ENCODE data around the gene FAM149B1. TPM values are rescaled to one million over a fixed set of nuclear protein-coding genes. Genes with fewer than 3 reads are reported as not detected.

FAM149B1 gene
- total RNA-seq, 1 donor from 2014 or later, result 23.5 TPM

GRCh38 chr10:73262105-73262730 lies 94.3 kb downstream of the FAM149B1 start:
- no peak overlapping the region for H3K27ac ChIP-seq
- no peak overlapping the region for H3K4me3 ChIP-seq
- no peak for TF ChIP-seq CTCF (IDR thresholded peaks at IDR 0.05)
- H3K36me3 ChIP-seq, result no peaks in the 10 kb centered on the region
- DNase-seq (no peak), ATAC-seq (no peak)
- no peaks in the 10 kb centered on the region for H3K4me1 ChIP-seq
- no peaks in the 10 kb centered on the region for H3K27me3 ChIP-seq (ENCODE audit: low read depth)
- intact Hi-C loops (cut with DNase I), result no loop called here
- peaks cover 3% of the 10 kb centered on the region for H3K9me3 ChIP-seq

GRCh38 chr10:73262880-73263555 lies 95.1 kb downstream of the FAM149B1 start:
- intact Hi-C loops (cut with DNase I), result no loop called here

GRCh38 chr10:73263693-73264347 lies 95.9 kb downstream of the FAM149B1 start:
- DNase-seq, result no peak
- H3K4me3 ChIP-seq, result no peak overlapping the region
- H3K9me3 ChIP-seq, result no peaks in the 10 kb centered on the region
- H3K4me1 ChIP-seq, result no peaks in the 10 kb centered on the region
- H3K36me3 ChIP-seq, result no peaks in the 10 kb centered on the region
- H3K27me3 ChIP-seq (ENCODE audit: low read depth), result no peaks in the 10 kb centered on the region
- no peak overlapping the region for H3K27ac ChIP-seq
- peak; percentile 32 for TF ChIP-seq CTCF (IDR thresholded peaks at IDR 0.05)
- ATAC-seq, result no peak
- intact Hi-C loops (cut with DNase I), result no loop called here

More at GRCh38 chr10:73262880-73263555, 95.1 kb downstream of the FAM149B1 start:
- no peaks in the 10 kb centered on the region for H3K36me3 ChIP-seq
- H3K9me3 ChIP-seq, result peaks cover 3% of the 10 kb centered on the region
- H3K4me1 ChIP-seq, result no peaks in the 10 kb centered on the region
- H3K27me3 ChIP-seq (ENCODE audit: low read depth), result no peaks in the 10 kb centered on the region
- no peak for TF ChIP-seq CTCF (IDR thresholded peaks at IDR 0.05)
- no peak for ATAC-seq
- no peak overlapping the region for H3K4me3 ChIP-seq
- no peak overlapping the region for H3K27ac ChIP-seq
- no peak for DNase-seq

GRCh38 chr10:73264423-73264822 lies 96.5 kb downstream of the FAM149B1 start:
- Histone ChIP-seq H3K27ac (no peak overlapping the region), H3K4me1 (no peaks in the 10 kb centered on the region), H3K36me3 (no peaks in the 10 kb centered on the region), H3K27me3 (ENCODE audit: low read depth) (no peaks in the 10 kb centered on the region), H3K4me3 (no peak overlapping the region), H3K9me3 (no peaks in the 10 kb centered on the region)
- intact Hi-C loops (cut with DNase I), result no loop called here
- no peak for ATAC-seq
- DNase-seq, result no peak
- no peak for TF ChIP-seq CTCF (IDR thresholded peaks at IDR 0.05)

GRCh38 chr10:73281097-73281496 lies 113.2 kb downstream of the FAM149B1 start:
- DNase-seq (no peak), ATAC-seq (no peak)
- Histone ChIP-seq H3K36me3 (no peaks in the 10 kb centered on the region), H3K27ac (no peak overlapping the region), H3K9me3 (no peaks in the 10 kb centered on the region), H3K4me1 (no peaks in the 10 kb centered on the region), H3K27me3 (ENCODE audit: low read depth) (no peaks in the 10 kb centered on the region), H3K4me3 (no peak overlapping the region)
- intact Hi-C loops (cut with DNase I), result no loop called here
- no peak for TF ChIP-seq CTCF (IDR thresholded peaks at IDR 0.05)
